ENCODE data around the gene DHRS12.

- TF ChIP-seq CTCF (IDR thresholded peaks at IDR 0.05; ENCODE audit: low read depth, low read length) (no peak), EZH2phosphoT487 (IDR thresholded peaks at IDR 0.05; ENCODE audit: low read depth) (no peak)
Measured at GRCh38 chr13:51845574-51846318, 41.8 kb upstream of the DHRS12 start.

All from OCI-LY3 (cell line).